GM18951 (cell line): ENCODE measurements around the gene ALMS1.
"Not testable (repeated sequence)": the region's sequence is repeated elsewhere in the genome, so short reads cannot be mapped to it uniquely, and the experiment has no call there.

ENCODE experiments used
- POLR2A ChIP-seq: IDR thresholded peaks from 4 replicates; pipeline ENCODE4 v1.6.1; 2011; ENCODE audit warnings: mild to moderate bottlenecking; ENCODE audit not compliant: insufficient read length, insufficient read depth; ENCODE audit errors: extremely low read depth
- in situ Hi-C: fragments of 300-500 bp; cut with MboI; formaldehyde crosslinking; loops from one replicate; pipeline ENCODE4 v1.12.0; 2022; ENCODE audit warnings: low sequenced_read_pairs, mixed read lengths, inconsistent platforms; ENCODE audit not compliant: unreplicated experiment

ALMS1 gene

GRCh38 chr2:73575261-73575660, 189.6 kb downstream of the ALMS1 start:
- TF ChIP-seq POLR2A = no peak
- in situ Hi-C loops = no loop called here

DNA sequence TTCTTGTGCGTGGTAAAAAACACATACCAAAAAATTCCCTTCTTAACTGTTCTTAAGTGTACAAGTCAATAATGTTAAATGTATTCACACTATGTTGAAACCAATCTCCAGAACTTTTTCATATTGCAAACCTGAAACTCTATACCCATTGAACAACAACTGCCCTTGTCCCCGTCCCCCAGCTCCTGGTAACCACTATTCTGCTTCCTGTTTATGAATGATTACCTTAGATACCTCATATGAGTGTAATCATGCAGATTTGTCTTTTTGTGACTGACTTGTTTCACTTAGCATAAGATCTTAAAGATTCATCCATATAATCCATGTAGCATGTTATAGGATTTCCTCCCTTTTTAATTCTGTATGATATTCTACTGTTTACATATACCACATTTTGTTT, 196.7 kb downstream of the ALMS1 start:
- in situ Hi-C loops = no loop called here
- TF ChIP-seq POLR2A = no peak

DNA sequence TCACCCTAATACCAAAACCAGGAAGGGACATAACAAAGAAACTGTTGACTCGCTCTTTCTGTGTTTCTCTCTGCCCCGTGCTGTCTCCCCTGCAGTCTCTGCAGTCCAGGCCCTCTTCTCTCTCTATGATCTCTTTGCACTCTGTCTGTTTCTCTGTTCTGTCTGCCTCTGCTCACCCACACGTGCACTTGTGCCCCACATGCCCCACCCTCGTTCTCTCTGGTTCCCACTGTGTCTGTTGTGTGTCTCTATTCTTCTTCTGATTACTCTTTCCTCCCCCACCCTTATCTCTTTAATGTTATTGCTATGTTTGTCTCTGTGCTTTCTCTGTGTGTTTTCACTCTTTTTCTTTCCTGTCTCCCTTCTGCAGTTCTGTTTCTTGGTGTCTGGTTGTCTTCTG, 202.5 kb downstream of the ALMS1 start:
- in situ Hi-C loops = no loop called here
- TF ChIP-seq POLR2A = no peak

DNA sequence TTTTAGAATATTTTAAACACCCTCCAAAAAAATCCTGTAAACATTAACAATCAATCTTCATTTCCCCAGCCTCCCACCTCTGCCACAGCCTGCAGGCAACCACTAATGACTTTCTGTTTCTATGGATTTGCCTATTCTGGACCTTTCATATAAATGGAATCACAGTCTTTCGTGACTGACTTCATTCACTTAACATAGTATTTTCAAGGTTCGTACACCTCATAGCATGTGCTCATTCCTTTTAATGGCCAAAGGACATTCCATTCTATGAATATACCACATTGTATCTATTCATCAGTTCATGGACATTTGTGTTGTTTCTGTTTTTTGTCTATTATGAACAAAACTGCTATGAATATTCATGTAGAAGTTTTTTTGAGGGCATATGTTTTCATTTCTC, 208.0 kb downstream of the ALMS1 start:
- in situ Hi-C loops = no loop called here
- TF ChIP-seq POLR2A = no peak

DNA sequence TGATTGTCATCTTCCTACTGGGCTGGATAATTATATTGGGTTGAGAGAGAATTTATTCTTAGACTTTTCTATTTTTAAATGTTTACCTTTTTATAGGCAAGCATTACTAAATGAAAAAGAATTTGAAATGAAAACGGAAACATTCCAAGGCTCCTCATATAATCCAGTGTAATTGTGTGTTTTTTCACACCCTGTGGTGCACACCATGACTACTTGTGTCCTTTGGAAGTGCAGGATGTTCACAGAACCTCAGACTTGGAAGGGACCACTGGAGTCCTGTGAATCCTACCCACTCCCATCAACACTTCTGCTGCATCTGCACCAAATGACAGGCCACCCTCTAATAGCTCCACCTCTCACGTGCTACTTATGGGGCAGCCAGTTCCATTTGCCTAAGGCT, 208.6 kb downstream of the ALMS1 start:
- in situ Hi-C loops = no loop called here

GRCh38 chr2:73601780-73602179, 216.1 kb downstream of the ALMS1 start:
- TF ChIP-seq POLR2A = no peak

More for the DNA sequence above, 208.6 kb downstream of the ALMS1 start:
- TF ChIP-seq POLR2A = no peak

DNA sequence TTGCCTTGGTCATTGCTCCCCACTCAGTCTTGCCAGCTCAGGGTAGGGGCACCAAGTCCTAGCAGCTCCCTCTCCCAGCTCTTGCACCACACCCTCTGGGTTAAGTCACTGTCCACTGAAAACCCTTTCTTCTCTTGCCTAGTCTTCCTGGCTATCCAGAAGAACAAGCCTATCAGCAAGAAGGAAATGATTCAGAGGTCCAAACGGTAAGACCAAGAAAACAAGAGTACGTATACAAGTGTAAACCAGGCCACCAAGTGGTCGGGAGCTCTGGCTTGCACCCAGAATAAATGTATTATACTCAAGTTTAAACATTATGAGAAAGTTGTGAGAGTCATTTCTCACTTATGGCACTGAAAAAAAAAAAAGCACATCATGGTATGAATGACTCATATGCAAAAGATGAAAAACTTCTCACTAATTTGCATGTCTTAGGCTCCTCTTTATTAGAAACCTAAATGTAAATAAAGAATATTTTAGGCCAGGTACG, 217.5 kb downstream of the ALMS1 start:
- in situ Hi-C loops = not testable (repeated sequence)

More at GRCh38 chr2:73601780-73602179, 216.1 kb downstream of the ALMS1 start:
- in situ Hi-C loops = no loop called here

- in situ Hi-C loops = not testable (repeated sequence)
Measured at GRCh38 chr2:73604589-73604988, 219.0 kb downstream of the ALMS1 start.

- in situ Hi-C loops = no loop called here
- no peak for TF ChIP-seq POLR2A
Measured at GRCh38 chr2:73610111-73610510, 224.5 kb downstream of the ALMS1 start.

DNA sequence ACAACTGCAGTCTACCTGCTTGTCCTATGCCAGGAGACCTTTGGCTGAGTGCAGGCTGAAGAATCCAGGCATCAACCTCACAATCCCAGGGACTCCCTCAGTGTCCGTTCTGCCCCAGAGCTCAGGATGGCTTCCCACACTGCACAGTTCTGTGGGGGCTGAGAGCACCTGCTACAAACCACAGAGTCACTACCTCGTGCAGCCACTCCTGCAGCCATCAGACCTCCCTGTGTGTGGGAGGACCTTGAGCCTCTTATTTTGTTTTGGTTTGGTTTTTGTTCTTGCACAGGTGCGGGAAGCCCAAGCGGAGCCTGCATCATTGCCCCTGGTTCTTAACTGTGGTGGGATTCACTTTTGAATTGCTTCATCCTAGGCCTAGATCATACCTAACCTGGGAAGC, 225.6 kb downstream of the ALMS1 start:
- no peak for TF ChIP-seq POLR2A
- in situ Hi-C loops = no loop called here

- no peak for TF ChIP-seq POLR2A
- in situ Hi-C loops = no loop called here
Measured at GRCh38 chr2:73611867-73612266, 226.2 kb downstream of the ALMS1 start.

- in situ Hi-C loops = no loop called here
- no peak for TF ChIP-seq POLR2A
Measured at GRCh38 chr2:73614105-73614504, 228.5 kb downstream of the ALMS1 start.

- no peak for TF ChIP-seq POLR2A
- in situ Hi-C loops = no loop called here
Measured at GRCh38 chr2:73614997-73615396, 229.4 kb downstream of the ALMS1 start.

DNA sequence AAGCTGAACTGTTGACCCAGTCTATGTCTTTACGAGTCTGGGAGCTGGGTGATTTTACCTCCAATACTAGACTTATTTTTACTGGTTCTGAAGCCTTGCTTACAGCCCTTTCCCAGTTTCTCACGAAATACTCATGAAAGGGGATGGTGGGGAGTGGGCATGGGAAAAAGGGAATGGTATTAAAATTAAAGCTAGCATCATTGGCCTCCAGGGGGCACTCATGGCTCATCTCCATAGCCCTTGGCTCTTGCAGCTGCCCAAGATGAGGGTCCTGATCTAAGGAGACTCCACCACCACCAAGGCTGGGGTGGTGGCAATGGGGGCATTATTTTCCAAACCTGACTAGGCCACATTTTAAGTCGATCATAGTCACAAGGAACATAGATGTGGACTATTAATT, 234.3 kb downstream of the ALMS1 start:
- in situ Hi-C loops = not testable (repeated sequence)

DNA sequence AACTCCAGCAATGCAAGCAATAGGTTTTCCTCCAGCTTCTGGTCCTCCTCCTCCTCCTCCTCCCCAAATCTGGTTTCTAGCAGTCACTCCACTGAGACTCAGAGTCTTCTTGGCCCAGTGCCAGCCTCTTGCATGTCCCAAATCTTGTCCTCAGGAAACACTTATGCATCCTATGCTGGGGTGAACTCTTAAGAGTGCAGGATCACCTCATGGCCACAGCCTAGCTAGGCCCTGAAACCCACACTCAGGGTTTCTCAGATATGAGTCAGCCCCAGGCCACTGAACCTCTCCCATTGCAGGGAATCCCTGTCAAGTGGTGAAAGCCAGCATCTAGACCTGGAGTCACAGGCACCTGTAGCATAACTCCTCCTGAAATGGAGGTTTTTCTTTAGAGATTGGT, 238.4 kb downstream of the ALMS1 start:
- in situ Hi-C loops = not testable (repeated sequence)

- in situ Hi-C loops = not testable (repeated sequence)
Measured at GRCh38 chr2:73624625-73625024, 239.0 kb downstream of the ALMS1 start.

DNA sequence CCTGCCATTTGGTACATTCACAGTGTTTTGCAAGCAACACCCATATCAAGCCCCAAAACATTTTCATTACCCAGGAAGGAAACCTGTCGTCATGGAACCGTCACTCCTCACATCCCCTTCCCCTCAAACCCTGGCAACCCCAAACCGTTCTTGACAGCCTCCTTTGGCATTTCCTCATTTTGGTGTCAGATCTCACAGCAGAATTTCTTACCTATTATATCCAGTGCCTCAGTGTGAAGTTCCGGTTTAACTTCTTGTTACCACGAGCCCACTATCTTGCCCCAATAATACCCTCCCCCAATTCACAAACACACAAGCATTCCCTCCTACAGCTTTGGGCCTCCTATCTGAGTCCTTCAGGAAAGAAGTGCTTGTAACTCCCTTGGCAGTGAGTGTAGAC, 240.6 kb downstream of the ALMS1 start:
- in situ Hi-C loops = not testable (repeated sequence)

GRCh38 chr2:73628493-73628892, 242.9 kb downstream of the ALMS1 start:
- in situ Hi-C loops = not testable (repeated sequence)

DNA sequence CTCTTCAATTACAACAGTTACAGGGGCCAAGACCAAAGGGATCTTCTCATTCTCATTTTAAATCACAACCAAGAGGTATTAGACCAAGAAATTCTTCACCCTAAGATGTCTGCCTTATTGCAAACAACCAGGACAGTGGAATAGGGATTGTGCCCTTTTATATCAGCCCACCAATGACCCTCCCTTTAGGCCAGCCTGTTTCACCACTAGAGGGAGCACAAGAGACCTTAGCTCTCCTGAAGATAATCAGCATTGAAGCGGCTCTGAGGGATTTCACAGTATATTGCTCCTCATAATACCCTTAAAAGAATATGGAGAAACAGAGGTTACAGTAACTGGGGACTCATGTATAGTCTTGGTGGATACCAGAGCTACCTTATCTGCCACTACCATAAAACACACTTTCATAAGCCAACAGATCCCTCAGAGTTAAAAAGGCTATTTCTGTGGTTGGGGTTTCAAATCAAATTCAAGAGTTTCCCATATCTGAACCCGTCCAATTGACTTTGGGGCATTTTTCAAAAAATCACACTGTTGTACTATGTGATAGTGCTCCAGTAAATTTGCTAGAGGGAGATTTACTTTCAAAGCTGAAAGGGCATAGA, 245.1 kb downstream of the ALMS1 start:
- in situ Hi-C loops = not testable (repeated sequence)

- in situ Hi-C loops = not testable (repeated sequence)
Measured at GRCh38 chr2:73636977-73637376, 251.3 kb downstream of the ALMS1 start.
